ENCODE results near the gene GTPBP3.

GTPBP3 gene

DNA sequence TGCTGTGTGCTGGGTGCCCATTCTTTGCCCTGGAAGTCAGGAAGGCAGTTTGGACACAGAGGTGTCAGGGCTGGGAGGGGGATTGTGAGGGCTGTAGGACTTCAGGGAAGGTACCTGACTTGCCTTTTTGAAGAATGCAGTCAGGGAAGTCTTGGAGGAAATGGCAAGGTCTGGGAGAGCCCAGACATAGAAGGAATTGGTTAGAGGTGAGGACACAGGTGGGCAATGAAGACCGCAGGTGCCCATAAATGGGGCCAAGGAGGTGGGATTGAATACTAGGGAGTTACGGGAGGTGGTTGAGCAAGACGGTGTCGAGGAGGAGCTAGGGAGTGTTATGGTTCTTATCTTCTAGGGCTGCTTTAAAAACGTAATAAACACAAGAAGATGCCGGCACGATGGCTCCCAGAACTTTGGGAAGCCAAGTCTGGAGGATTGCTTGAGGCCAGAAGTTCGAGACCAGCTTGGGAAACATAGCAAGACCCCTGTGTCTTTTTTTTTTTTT lies 29.4 kb upstream of the GTPBP3 start:
- no peak for DNase-seq (ENCODE audit: extremely low read depth in 1 of 2, low read depth in 1 of 2)

DNA sequence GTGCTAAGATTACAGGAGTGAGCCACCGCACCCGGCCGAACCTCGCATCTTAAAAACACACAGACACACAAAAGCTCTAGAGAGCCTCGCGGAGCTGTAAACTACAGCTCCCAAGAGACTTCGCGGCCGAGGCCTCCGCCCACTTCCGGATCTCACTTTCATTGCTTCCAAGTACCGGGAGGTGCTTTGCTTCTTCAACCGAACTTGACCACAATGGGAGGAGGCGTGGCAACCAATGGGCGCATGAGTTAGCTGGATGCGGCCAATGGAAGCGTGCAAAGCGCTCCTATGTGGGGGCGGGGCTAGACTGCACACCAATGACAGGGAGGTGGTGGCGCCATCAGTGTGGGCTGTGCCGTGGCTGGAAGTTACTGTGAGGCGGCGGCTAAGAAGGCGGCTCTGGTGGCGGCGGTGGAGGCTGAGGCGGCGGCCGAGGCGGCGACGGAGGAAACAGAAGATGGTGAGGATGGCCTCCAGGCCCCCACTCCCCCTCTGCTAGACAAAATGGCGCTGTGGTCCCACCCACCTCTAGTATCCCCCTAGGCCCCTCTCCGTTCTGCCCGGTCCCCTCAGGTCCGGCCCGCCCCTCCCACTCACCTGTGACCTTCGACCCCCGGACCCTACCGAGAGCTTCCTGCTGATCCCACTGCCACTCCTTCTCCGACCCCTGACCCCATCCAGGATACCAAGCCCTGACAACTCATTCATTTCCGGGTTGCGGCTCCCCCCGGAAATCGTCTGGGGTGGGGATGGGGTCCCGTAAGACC lies 28.0 kb upstream of the GTPBP3 start, which contains the start of gene DDA1:
TSS of gene DDA1 (plus strand) at position 366 of the 767 bp plus-strand sequence. CDS start at position 458, 92 bp downstream.
- peak; percentile 96 to 100 for DNase-seq (ENCODE audit: extremely low read depth in 1 of 2, low read depth in 1 of 2)

DNA sequence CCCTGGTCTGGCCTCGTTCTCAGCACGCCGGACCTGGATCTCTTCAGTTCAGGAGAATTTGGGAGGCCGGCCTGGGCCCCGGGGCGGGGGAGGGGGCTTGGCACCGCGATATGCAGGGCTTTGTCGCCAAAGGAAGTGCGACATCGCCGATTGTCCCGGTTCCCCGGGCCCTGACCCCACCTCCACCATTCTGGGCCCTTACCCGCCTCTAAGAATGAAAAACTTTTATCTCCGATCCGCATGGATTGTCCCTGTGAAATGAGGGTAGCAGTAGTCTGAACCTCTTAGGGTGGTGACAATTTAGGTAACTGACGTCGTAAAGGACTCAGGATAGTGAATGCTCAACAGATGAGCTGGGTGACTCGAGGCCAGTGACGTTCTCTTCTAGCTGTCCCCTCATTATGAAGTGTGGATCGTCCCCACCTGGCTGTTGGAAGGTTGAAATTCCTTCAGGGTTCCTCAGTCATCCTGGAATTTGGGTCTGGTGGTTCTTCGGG lies 27.3 kb upstream of the GTPBP3 start:
- DNase-seq (ENCODE audit: extremely low read depth in 1 of 2, low read depth in 1 of 2) = no peak

DNA sequence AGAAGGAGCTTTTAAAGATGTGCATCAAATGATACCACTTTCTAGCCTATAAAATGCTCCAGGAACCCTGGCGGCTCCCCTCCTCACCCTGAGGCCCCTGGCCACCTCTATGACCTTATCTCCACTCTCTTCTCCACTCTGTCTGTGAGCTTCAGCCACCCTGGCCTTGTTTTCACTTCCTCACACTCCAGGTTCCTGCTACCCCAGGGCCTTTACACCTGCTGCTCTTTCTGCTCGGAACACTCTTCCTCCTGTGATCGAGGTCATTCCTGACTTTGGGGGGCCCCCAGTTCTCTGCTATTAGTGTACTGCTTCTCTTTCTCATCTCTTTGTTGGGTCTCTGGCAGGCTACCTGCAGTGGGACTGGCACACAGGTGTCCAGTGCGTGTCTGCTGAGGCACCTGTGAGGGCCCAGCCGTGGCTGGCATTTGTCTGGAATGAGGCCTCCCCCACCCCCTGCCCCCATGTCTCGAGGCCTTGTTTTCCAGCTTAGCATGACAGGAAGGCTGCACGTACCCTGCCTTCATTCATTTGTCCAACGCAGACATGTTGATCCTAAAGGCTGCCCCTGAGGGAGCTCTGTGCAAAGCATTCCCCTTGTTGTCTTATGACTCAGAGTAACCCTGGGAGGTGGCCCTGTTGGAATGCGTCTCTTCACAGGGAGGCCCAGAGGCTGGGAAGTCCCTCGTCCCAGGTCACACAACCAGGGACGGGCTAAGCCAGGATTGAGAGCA lies 25.7 kb upstream of the GTPBP3 start:
- no peak for DNase-seq (ENCODE audit: extremely low read depth in 1 of 2, low read depth in 1 of 2)

DNA sequence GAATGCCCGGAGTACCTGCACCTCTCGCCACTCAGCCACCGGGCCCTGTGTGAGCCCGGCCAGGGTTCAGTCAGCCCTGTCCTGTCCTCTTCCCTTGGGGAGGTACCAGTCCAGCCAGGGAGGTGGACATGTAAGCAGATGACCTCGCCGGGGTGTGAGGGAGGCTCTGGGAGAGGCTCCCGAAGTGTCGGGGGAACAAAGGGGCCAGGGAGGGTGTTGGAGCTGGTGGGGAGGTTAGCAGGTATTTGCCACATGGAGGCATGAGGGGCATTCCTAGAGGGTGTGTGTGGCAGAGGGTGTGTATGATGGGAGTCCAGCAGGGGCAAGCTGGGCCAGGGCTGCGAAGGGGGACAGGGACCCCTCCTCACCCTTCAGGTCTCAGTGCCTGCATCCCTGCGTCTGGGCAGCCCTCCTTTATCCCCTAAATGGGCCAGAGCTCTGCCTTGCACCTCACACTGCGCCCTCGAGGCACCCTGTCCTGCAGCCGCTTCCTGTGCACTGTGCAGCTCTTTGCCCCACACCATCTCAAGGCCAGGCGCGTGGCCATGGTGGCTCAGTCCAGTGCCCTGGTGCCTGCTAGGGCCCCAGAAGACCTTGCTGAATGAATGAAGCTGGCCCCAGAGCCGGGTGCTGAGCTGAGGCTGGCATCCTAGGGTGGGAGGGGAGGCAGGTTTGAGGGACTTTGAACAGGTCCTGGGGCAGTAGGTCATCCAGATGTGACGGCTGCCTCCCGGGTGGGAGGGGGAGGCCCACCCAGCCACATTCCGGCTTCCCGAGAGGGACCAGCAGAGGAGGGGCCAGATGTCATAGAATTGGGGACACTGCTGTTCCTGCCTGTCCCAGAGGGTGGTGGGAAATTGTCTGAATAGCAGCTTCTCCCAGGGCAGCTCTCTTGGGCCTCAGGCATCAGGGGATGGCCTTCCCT lies 24.9 kb upstream of the GTPBP3 start:
- DNase-seq (ENCODE audit: extremely low read depth in 1 of 2, low read depth in 1 of 2) = no peak

DNA sequence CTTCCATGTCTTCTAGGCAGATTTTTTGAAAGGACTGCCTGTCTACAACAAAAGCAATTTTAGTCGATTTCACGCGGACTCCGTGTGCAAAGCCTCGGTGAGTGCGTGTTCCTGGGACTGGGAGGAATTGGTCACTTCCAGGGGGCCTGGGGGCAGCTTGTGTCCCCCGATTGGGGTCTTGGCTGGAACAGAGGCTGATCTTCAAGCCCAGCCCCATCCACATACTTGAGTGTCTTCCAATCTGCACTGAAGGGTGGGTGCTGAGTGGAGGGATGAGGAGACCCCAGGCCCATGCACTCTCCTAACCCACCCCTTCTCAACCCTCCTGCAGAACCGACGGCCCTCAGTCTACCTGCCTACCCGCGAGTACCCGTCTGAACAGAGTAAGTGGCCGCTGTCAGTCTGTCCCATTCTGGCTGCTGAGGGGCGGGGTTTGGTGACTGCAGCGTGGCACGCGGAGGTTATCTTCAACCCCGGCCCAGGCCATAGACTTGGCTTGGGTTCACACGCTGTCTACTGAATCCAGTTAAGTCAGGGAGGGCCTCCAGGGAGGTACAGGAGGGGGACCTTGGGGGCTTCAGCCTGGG lies 23.3 kb upstream of the GTPBP3 start:
- no peak for DNase-seq (ENCODE audit: extremely low read depth in 1 of 2, low read depth in 1 of 2)

DNA sequence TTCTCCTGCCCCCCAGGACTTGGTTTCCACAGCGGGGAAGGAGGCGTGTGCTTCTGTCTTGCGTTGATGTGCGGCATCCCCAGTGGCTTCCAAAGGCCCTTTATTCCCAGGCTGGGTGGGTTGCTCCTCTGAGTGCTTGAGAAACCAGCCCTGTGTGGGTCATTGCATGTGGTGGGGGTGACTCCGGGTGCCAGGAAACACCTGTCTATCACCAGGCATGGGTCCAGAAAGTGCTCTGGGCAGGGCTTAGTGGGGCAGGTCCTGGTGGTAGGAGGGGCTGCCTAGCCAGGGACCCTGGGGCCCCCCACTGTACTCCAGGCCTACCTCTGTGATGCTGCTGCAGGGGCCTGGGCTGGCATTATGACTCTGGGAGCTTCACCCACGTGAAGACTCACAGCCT lies 18.4 kb upstream of the GTPBP3 start:
- DNase-seq (ENCODE audit: extremely low read depth in 1 of 2, low read depth in 1 of 2) = no peak

DNA sequence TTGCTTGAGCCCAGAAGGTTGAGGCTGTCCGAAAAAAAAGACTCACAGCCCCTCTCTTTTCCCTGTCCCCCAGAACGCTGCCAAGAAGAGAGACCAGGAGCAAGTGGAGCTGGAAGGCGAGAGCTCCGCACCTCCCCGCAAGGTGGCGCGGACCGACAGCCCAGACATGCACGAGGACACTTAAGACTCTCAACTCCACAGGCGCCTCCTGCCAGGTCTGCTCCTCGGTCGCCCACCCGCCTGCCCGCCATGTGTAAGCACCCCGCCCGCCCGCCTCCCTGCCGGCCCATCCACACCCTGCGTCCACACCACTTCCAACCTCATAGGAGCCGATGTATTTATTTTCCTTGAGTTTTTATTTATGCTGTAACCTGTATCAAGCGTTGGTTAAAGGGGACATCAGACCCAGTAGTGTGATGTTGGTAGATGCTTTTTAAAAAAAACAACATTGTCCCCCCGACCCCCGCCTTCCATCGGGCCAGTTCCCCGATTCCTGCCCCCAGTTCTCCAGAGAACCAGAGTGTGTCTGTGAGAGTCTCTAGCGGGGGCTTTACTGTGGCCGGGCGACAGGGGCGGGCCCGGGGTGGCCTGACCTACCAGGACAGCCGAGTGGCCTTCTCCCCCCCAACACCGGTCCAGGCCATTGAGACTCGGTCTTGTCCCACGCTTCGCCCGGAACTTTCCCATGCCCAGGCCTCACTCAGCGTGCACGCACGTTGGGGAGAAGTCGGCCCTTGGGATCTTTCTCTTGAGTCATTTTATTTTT lies 17.7 kb upstream of the GTPBP3 start:
- no peak for DNase-seq (ENCODE audit: extremely low read depth in 1 of 2, low read depth in 1 of 2)

DNA sequence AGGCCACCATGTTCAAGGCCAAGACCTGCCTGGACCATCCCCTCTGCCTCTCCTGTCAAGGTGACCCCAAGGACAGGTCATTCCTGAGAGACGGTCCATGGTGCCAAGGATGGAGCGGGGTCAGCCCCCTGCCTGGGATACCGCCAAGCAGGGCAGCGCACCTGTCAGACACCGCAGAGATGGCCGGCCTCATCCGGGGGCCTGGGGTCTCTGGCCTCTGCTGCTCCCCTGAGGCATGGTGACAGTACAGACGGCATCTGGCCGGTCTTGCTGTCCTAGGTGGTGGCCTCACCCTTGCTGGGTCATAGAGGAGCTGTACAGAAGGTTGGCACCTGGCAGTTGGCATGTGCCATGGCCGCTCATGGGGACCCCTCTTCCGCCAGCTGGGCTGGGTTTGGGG lies 16.9 kb upstream of the GTPBP3 start:
- DNase-seq (ENCODE audit: extremely low read depth in 1 of 2, low read depth in 1 of 2) = no peak

DNA sequence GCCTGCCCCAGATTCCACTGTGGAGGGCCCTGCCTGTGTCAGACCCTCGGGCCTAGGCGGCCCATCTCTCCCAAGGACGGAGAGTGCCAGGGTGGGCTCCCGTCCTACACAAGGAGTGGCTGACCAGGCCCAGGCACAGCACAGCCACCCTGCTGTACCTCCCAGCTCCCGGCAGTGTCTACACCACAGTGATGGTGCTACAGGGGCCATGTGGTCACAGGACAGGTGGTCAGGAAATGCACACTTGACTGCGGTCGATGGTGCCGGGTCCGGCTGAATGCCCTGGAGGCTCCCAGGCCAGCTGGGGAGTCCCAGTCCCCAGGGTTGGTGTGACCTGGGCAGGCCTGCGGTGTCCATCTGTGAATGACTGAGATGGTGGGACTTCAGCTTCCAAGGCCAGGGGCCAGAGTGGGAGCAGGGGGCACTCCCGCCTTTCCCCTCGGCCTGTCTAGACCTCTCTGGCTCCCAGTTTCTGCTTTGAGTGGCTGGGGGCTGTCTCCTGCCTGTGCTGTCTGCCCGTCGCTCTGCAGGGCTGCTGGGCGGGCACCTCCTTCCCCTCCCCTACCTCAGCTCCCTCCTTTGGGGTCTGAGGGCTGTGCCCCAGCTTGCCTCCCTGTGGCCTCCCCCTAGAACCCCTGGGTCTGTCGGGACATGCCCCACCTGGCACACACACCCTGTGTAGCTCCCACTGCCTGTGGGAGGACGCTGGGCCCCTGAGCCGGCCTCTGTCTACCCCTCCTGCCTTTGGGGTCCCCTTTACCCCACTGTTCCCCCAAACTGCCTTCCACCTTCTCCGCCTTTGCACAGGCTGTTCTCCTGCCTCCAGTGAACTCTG lies 15.5 kb upstream of the GTPBP3 start:
- DNase-seq (ENCODE audit: extremely low read depth in 1 of 2, low read depth in 1 of 2) = no peak

DNA sequence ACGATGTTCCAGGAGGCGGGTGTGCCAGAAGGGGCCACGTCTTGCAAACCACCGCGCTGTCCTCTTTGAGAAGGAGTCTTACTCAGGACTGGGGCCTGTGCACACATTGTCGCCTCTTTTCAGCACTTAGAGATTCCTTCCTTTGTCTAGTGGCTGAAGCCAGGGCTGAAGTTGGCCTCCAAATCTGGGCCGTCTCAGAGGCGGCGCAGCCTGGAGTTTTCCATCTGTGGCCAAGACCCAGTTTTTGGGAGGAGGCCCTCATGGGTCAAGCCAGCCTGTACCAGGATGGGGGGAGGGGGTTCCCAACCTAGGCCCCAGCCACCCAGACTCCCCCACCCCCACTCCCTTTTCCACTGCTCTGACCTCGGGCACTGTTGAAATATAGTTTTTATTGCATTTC lies 14.5 kb upstream of the GTPBP3 start:
- DNase-seq (ENCODE audit: extremely low read depth in 1 of 2, low read depth in 1 of 2) = no peak

DNA sequence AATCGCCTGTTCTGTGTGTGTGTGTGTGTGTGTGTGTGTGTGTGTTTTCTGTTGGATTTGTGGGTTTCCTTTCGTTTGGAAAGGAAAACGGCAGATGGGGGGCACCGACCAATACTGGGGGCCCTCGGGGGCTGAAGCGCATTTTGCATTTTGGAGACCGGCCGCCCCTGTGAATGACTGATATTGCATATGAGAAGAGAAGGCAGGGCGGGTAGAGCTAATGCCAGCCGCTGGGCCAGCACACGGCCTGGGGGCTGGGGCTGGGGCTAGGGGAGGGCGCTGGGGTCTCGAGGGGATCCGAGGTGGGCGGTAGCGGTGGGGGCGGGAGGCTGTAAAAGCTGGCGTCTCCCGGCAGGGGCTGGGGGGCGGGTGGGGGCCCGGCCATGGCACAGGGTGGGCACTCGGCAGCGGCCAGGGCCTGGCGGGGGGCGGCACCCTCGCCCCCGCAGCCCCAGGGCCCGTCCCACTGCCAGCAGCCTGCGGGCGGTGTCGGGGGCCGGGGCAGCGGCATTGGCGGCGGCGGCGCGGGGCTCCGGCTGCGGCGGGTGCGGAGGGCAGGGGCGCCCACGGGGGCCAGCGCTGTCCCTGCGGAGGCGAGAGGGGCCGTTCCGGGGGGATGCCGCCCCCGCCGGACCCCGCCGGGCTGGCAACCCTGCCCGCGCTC lies 13.9 kb upstream of the GTPBP3 start:
- no peak for DNase-seq (ENCODE audit: extremely low read depth in 1 of 2, low read depth in 1 of 2)

DNA sequence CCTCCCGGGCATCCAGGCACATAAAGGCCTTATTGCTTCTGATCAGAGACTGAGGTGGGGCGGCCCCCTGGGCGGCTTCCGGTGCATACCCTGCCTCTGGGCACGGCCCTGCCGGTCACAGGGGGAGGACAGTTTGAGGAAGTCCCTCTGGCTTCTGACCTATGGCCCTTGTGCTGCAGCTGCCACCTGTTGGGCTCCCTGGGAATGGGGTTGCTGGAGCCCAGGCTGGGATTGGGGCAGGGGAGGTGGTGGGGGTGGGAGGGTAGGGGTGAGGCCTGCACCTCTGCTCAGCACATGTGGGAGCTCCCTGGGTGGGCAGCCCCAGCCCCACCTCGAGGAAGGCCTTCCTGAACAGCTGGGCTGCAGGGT lies 13.4 kb upstream of the GTPBP3 start:
- no peak for DNase-seq (ENCODE audit: extremely low read depth in 1 of 2, low read depth in 1 of 2)

DNA sequence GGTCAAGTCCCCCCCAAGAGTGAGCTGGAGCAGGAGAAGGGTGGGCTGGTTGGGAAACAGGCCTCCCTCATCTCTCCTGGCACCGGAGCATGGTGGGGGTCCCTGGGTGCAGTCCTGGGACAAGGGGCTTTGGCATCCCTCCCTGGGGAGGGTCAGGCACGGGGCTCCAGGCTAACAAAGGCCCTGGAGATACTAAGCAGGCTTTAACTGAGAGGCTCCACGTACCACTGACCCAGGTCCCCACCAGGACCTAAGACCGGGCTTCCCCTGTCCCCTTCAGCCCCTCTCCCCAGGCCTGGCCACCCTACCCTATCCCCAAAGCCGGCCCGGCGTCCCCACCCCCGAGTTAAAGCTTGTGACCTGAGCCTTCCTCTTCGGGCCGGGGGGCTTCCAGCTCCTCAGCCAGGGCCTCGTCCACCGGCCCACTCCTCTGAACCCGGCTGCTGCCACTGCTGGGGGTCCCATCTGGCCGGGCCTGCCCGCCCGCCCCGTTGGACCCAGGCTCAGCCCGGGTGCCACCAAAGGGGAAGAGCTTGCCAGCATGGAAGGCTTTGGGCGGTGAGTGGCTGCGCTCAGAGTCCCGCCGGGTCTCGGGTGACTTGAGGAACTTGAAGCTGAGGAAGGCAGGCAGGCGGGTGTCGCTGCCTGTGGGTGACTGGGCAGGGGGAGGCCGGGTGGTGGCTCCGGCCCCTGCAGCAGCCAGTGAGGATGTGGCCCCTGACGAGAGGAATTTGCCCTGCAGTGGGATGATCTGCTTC lies 12.8 kb upstream of the GTPBP3 start:
- no peak for DNase-seq (ENCODE audit: extremely low read depth in 1 of 2, low read depth in 1 of 2)

DNA sequence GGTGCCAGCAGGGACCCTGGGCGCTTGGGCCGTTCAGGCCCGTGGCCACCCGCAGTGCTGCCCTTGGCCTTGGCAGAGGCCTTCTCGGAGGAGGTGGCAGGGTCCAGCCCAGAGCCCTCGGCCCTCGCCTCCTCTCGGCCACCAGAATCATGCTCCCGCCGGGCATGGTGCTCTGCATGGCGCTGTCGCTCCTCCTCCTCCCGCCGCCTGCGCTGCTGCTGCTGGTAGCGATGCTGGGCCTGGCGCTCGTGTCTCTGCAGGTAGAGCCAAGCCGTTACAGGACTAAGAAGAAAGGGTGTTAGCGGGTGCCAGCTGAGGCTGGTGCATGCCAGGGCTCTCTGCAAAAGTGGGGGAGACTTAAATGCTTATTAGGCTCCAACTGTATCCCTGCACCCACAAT lies 12.2 kb upstream of the GTPBP3 start:
- DNase-seq (ENCODE audit: extremely low read depth in 1 of 2, low read depth in 1 of 2) = no peak

DNA sequence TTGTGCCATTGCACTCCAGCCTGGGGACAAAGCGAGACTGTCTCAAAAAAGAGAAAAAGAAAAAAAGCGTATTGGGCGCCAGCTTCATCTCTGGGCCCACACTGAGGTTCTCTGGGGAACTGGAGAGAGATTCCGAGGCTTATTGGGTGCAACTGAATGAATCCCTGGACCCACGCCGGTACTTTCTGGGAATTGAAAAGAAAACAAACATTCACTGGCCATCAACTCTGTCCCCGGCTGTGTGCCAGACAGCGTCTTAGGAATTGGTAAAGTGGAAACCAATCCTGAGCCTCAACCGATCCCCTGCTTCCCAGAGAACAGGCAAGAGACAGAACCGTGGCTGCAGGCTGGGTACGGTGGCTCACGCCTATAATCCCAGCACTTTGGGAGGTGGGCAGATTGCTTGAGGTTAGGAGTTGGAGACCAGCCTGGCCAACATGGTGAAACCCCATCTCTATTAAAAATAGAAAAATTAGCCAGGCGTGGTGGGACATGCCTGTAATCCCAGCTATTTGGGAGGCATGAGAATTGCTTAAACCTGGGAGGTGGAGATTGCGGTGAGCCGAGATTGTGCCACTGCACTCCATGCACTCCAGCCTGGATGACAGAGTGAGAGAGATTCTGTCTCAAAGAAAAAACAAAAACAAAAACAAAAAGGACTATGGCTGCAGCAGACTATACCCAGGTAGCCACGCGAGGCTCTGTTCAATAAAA lies 11.3 kb upstream of the GTPBP3 start:
- no peak for DNase-seq (ENCODE audit: extremely low read depth in 1 of 2, low read depth in 1 of 2)

DNA sequence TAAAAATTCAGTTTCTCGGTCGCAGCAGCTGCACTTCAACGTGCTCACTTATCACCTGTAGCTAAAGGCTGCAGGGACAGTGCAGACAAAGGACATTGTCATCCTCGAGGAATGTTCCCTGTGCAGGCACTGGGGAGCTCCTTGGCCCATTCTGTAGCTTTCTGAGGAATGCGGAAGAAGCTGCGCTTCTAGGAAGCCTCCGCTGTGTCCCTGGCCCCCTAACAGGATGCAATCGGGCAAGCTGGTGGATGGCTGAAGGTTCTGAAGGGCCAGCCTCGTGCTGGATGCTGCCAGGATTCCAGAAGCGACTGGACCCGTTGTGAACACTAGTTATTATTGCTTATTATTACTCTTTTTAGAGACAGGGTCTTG lies 10.8 kb upstream of the GTPBP3 start:
- DNase-seq (ENCODE audit: extremely low read depth in 1 of 2, low read depth in 1 of 2) = no peak

Data from stimulated activated CD8-positive, alpha-beta memory T cell treated with anti-CD3 and anti-CD28 coated beads, Interleukin-7, amount 100 ng/mL, for 48 hours (primary cell).